ENCODE results near the gene GSTT2B.
"Not testable (repeated sequence)": the region's sequence is repeated elsewhere in the genome, so short reads cannot be mapped to it uniquely, and the experiment has no call there.

DNA sequence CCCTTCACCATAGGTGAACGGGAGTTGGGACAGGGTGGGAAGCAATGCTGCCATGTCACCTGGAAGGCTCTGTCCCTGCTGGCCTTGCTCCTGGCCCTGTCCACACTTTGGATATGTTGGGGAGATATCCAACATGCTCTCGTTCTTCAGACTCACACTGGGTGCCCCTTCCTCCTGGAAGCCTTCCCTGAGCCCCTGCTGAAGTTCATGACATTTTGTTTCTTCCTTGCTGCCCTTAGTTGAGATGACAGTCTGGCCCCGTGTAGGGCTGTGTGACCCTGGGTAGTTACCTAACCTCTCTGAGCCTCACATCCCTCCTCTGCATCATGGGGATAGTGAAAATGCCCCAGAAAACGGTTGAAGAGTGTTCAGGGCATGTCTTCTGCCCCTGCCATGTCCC is 7.5 kb downstream of the GSTT2B start:
- not testable (repeated sequence) for TF ChIP-seq POLR2A (IDR thresholded peaks at IDR 0.05; ENCODE audit: low read depth, low read length); POLR2AphosphoS5 (IDR thresholded peaks at IDR 0.05; ENCODE audit: low read depth, low read length); TAF1 (IDR thresholded peaks at IDR 0.05; ENCODE audit: borderline replicate concordance, low read depth, low read length)
